ENCODE results near the gene HMGCL. TPM values are rescaled to one million over a fixed set of nuclear protein-coding genes. Genes with fewer than 3 reads are reported as not detected.
A peak's percentile ranks its signal among the peaks of the same experiment; 100 is the strongest.

HMGCL gene
- total and polyA plus RNA-seq, 2 of the 13 experiments (the other 11 are each of a cell fraction or from before 2014, with no cell fraction given): 21.3 to 41.4 TPM

- TF ChIP-seq, protein P1, sequence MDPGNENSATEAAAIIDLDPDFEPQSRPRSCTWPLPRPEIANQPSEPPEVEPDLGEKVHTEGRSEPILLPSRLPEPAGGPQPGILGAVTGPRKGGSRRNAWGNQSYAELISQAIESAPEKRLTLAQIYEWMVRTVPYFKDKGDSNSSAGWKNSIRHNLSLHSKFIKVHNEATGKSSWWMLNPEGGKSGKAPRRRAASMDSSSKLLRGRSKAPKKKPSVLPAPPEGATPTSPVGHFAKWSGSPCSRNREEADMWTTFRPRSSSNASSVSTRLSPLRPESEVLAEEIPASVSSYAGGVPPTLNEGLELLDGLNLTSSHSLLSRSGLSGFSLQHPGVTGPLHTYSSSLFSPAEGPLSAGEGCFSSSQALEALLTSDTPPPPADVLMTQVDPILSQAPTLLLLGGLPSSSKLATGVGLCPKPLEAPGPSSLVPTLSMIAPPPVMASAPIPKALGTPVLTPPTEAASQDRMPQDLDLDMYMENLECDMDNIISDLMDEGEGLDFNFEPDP (CRISPR knock-in tag; conservative IDR thresholded peaks at IDR 0.05): 0 out of 2 replicates have a peak, but pooled peaks have one; percentile 42
- peak; percentile 80 for TF ChIP-seq RBM39 (IDR thresholded peaks at IDR 0.05; ENCODE audit: low read depth, low read length, poor library complexity, severe bottlenecking)
- TF ChIP-seq ZNF552 (CRISPR knock-in tag; IDR thresholded peaks at IDR 0.05; ENCODE audit: borderline replicate concordance): peak; percentile 82; the same call in 1 of the 2 replicates
- no peak for TF ChIP-seq ZNF83 (CRISPR knock-in tag; IDR thresholded peaks at IDR 0.05; ENCODE audit: borderline replicate concordance)
- TF ChIP-seq RFX5 (IDR thresholded peaks at IDR 0.05; ENCODE audit: low read depth, low read length): no peak
- peak; percentile 87 for TF ChIP-seq SP4 (CRISPR knock-in tag; IDR thresholded peaks at IDR 0.05)
- no peak for TF ChIP-seq ZNF75D (CRISPR knock-in tag; IDR thresholded peaks at IDR 0.05; ENCODE audit: borderline replicate concordance)
- peak; percentile 42; the same call in 1 of the 2 replicates for TF ChIP-seq REPIN1 (CRISPR knock-in tag; IDR thresholded peaks at IDR 0.05; ENCODE audit: borderline replicate concordance, low read depth)
- no peak for TF ChIP-seq ZNF207 (IDR thresholded peaks at IDR 0.05; ENCODE audit: borderline replicate concordance)
- TF ChIP-seq CHD4 (IDR thresholded peaks at IDR 0.05; ENCODE audit: borderline replicate concordance, low read length): no peak
- TF ChIP-seq BHLHE40 (IDR thresholded peaks at IDR 0.05; ENCODE audit: low read length): peak; percentile 75
- no peak; the same call in 1 of the 2 replicates for TF ChIP-seq TGIF2 (CRISPR knock-in tag; IDR thresholded peaks at IDR 0.05)
- TF ChIP-seq ZBTB2 (CRISPR knock-in tag; IDR thresholded peaks at IDR 0.05; ENCODE audit: low read depth): no peak
- TF ChIP-seq RNF219 (CRISPR knock-in tag; IDR thresholded peaks at IDR 0.05): no peak
- TF ChIP-seq KDM5A (IDR thresholded peaks at IDR 0.05; ENCODE audit: borderline replicate concordance, low read length): peak; percentile 89
- TF ChIP-seq ZNF430 (CRISPR knock-in tag; IDR thresholded peaks at IDR 0.05): no peak
- TF ChIP-seq KDM5B (CRISPR knock-in tag; IDR thresholded peaks at IDR 0.05; ENCODE audit: borderline replicate concordance): peak; percentile 82
- peak; percentile 74; the same call in 1 of the 2 replicates for TF ChIP-seq KMT2B (CRISPR knock-in tag; IDR thresholded peaks at IDR 0.05)
- TF ChIP-seq CC2D1A (CRISPR knock-in tag; IDR thresholded peaks at IDR 0.05): 0 out of 2 replicates have a peak, but pooled peaks have one; percentile 32
- peak; percentile 82 for TF ChIP-seq ZNF230 (CRISPR knock-in tag; IDR thresholded peaks at IDR 0.05)
- TF ChIP-seq SMAD3 (CRISPR knock-in tag; IDR thresholded peaks at IDR 0.05): peak; percentile 76; the same call in 1 of the 2 replicates
- no peak for TF ChIP-seq MBD4 (IDR thresholded peaks at IDR 0.05; ENCODE audit: borderline replicate concordance, low read length)
- peak; percentile 79 for TF ChIP-seq DRAP1 (CRISPR knock-in tag; IDR thresholded peaks at IDR 0.05)
- TF ChIP-seq, protein P2, sequence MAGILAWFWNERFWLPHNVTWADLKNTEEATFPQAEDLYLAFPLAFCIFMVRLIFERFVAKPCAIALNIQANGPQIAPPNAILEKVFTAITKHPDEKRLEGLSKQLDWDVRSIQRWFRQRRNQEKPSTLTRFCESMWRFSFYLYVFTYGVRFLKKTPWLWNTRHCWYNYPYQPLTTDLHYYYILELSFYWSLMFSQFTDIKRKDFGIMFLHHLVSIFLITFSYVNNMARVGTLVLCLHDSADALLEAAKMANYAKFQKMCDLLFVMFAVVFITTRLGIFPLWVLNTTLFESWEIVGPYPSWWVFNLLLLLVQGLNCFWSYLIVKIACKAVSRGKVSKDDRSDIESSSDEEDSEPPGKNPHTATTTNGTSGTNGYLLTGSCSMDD (CRISPR knock-in tag; IDR thresholded peaks at IDR 0.05): peak; percentile 70; the same call in 1 of the 2 replicates
Observed at GRCh38 chr1:23825076-23825761, at the start of gene HMGCL (continued).
